Aorta (tissue), 5 donors: ENCODE data around the gene ANKRD27. TPM values are rescaled to one million over a fixed set of nuclear protein-coding genes. Genes with fewer than 3 reads are reported as not detected.
"Not testable (repeated sequence)": the region's sequence is repeated elsewhere in the genome, so short reads cannot be mapped to it uniquely, and the experiment has no call there.

Experiments
- ATAC-seq: fragments of 200-7000 bp; cut with Tn5 transposase; one replicate; pipeline ENCODE4 v1.9.1; 2022; ENCODE audit warnings: moderate library complexity; ENCODE audit not compliant: low FRiP score
- DNase-seq, 2 donors: peaks; one replicate each; pipeline ENCODE4 v3.0.0-alpha.2; 2020
- H3K27ac ChIP-seq, 2 donors: one replicate each; pipeline ENCODE4 v1.5.1; 2013; ENCODE audit warnings: low read length in 2 of 2, mild to moderate bottlenecking in 2 of 2, moderate library complexity in 2 of 2, control low read depth in 1 of 2, inconsistent platforms in 1 of 2, low read depth in 1 of 2
- H3K27me3 ChIP-seq, 2 donors: one replicate each; pipeline ENCODE4 v1.6.1; 2013; ENCODE audit warnings: control low read depth in 1 of 2, low read length in 1 of 2, mild to moderate bottlenecking in 1 of 2, moderate library complexity in 1 of 2; ENCODE audit not compliant: insufficient read depth in 2 of 2, control insufficient read depth in 1 of 2
- H3K36me3 ChIP-seq, 2 donors: one replicate each; pipeline ENCODE4 v1.6.1; 2013; ENCODE audit warnings: control low read depth in 1 of 2, low read length in 1 of 2, mild to moderate bottlenecking in 1 of 2; ENCODE audit not compliant: insufficient read depth in 2 of 2, control insufficient read depth in 1 of 2
- H3K4me1 ChIP-seq, 2 donors: one replicate each; pipeline ENCODE4 v1.6.1; 2013; ENCODE audit warnings: low read length in 2 of 2, control low read depth in 1 of 2, mild to moderate bottlenecking in 1 of 2, moderate library complexity in 1 of 2; ENCODE audit not compliant: insufficient read depth in 2 of 2, control insufficient read depth in 1 of 2
- H3K4me3 ChIP-seq, 2 donors: one replicate each; pipeline ENCODE4 v1.5.1; 2013; ENCODE audit warnings: low read length in 2 of 2, control low read depth in 1 of 2, mild to moderate bottlenecking in 1 of 2
- H3K9me3 ChIP-seq: one replicate; pipeline ENCODE4 v1.6.1; 2013; ENCODE audit warnings: mild to moderate bottlenecking, low read length; ENCODE audit not compliant: control insufficient read depth
- WGBS, 2 donors: extraction: QIAGEN DNeasy Blood & Tissue Kit; methylation state at CpG; one replicate each; pipeline ENCODE4 v1.1.7; 2013; 5-methylcytosine and 5-hydroxymethylcytosine counted together
- intact Hi-C, 2 donors: fragments of 100-400 bp; cut with DNase I; formaldehyde crosslinking; loops; one replicate each; pipeline versions ENCODE4 v1.14.2 to v1.15.0; 2022
- long read RNA-seq, 2 donors: library from polyadenylated mRNA; unstranded; transcript quantifications; one replicate each; pipeline ENCODE4 v2.0.0, GENCODE V29; 2020 to 2021
- polyA plus RNA-seq, 2 donors: library from polyadenylated mRNA; stranded (reverse); fragments of 200-250 nt; gene quantifications; one replicate each; pipeline ENCODE4 v1.2.3, GENCODE V29; 2013
- total RNA-seq, 2 donors: library from RNA; stranded (reverse); fragmentation: NEBNext Ultra II Directional; extraction: Animal tissue kit (Norgen Biotek cat#: 25700); gene quantifications; one replicate each; pipeline ENCODE4 v1.2.1, GENCODE V29; 2021
- donor health status: healthy with polysubstance abuse.
- donor health status: Bipolar disorder and iron deficiency.
- donor health status: DM: no; HTN: no; CAD: no.
- donor health status: DM: no; HTN: no; CAD: no.
- donor health status: DM: yes; HTN: yes; CAD: no.

ANKRD27 gene
- total RNA-seq (10 to 100 TPM; 28.8 to 30.9 TPM), polyA plus RNA-seq (10 to 100 TPM; 11.0 to 13.4 TPM)
- long read RNA-seq, donor 1, full-length matches to known transcripts, result 1 of 35 reads
- long read RNA-seq, donor 1, partial matches to known transcripts, result 25 of 35 reads
- long read RNA-seq, donor 1, other reads (novel, unspliced or antisense), result 9 of 35 reads
- long read RNA-seq, donor 2, full-length matches to known transcripts, result 8 of 24 reads
- long read RNA-seq, donor 2, partial matches to known transcripts, result 5 of 24 reads
- long read RNA-seq, donor 2, other reads (novel, unspliced or antisense), result 11 of 24 reads

GRCh38 chr19:32674931-32675719 is at the start of gene ANKRD27:
TSS of gene ANKRD27 (minus strand) at chr19:32675180. CDS start at chr19:32659015, 16,165 bp downstream.
- DNase-seq, result peak; percentile 99
- Histone ChIP-seq H3K4me1 (no peaks in the 10 kb centered on the region), H3K27me3 (no peaks in the 10 kb centered on the region), H3K27ac (peak within 1 kb of the TSS in 1 of 2 donors; percentile 49), H3K4me3 (peak within 1 kb of the TSS; percentile 66 to 68), H3K36me3 (no peaks in the 10 kb centered on the region), H3K9me3 (no peaks in the 10 kb centered on the region)
- peak; percentile 99 for ATAC-seq
- 1% methylated on average over 60 to 75 of the region's 75 CpGs for WGBS, 2 donors
- intact Hi-C loops, result loop anchor here in 1 of 2 donors (2.0 to 10.0 kb wide), 3 partner anchors 16 to 330 kb away; partner anchors contain the start of genes CEP89, FAAP24, NUDT19 and ZNF507

DNA sequence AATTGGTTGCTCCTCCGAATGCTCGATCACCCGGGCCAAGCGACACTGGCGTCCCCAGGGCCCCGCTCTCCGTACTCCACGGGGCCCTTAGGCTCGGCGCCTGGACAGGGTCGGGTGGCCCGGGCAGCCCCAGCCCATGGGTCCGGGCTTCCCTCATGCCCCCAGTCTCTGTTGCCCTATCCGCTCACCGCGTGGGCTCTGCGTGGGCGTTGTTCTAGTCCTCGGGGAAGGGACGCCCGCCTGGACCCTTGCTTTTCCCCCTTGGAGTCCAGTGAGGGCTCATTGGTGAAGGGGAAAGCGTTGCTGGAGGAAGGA is 45.9 kb upstream of the ANKRD27 start:
- 95 to 96% methylated on average over 22 of the region's 22 CpGs for WGBS, 2 donors
- ATAC-seq (no peak), DNase-seq (no peak)
- Histone ChIP-seq H3K9me3 (no peaks in the 10 kb centered on the region), H3K27ac (no peak overlapping the region), H3K27me3 (no peaks in the 10 kb centered on the region), H3K36me3 (no peaks in the 10 kb centered on the region), H3K4me3 (no peak overlapping the region), H3K4me1 (no peaks in the 10 kb centered on the region)
- intact Hi-C loops, result no loop called here

DNA sequence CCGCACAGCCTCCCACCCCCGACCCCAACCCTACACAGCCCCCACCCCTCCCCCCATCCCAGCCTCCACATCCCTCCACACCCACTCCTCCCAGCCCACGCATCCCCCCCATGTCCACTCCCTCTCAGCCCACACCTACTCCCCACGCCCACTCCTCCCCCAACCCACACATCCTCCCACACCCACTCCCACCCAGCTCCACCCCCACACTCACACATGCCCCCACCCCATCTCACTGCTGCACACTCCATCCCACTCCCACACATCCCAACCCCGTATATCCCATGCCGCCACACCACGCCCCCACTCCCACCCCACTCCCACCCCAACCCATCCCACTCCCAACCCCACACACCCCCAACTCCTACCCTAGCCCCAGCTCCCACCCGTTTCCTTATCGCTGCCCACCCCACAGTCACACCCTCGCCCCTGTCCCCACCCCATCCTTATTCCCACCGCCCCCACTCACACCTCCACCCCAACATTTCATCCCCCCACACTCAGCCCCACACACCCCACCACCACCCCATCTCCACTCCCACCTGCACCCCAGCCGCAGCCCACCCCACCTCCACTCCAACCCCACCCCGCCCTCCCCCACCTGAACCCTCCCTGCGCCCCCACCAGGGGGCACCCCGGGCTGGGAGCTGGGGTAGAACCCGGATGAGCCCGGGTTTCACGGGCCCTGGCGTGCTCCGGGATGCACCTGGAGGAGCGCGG is 45.4 kb upstream of the ANKRD27 start:
- no peaks in the 10 kb centered on the region for H3K4me1 ChIP-seq
- intact Hi-C loops, result no loop called here
- H3K4me3 ChIP-seq, result no peak overlapping the region
- DNase-seq (no peak), ATAC-seq (no peak)
- H3K27me3 ChIP-seq, result no peaks in the 10 kb centered on the region
- H3K27ac ChIP-seq, result no peak overlapping the region
- 95 to 97% methylated on average over 18 to 22 of the region's 22 CpGs for WGBS, 2 donors
- H3K9me3 ChIP-seq, result no peaks in the 10 kb centered on the region
- no peaks in the 10 kb centered on the region for H3K36me3 ChIP-seq

- no peaks in the 10 kb centered on the region for H3K9me3 ChIP-seq
- peaks cover 0 to 3% of the 10 kb centered on the region in 2 donors for H3K36me3 ChIP-seq
- no peak within 1 kb of the TSS for H3K27ac ChIP-seq
- intact Hi-C loops, result no loop called here
- DNase-seq (no peak), ATAC-seq (no peak)
- H3K27me3 ChIP-seq, result no peaks in the 10 kb centered on the region
- no peaks in the 10 kb centered on the region for H3K4me1 ChIP-seq
- 88 to 92% methylated on average over 43 to 44 of the region's 44 CpGs for WGBS, 2 donors
- H3K4me3 ChIP-seq, result no peak within 1 kb of the TSS
Measured at GRCh38 chr19:32719611-32720059, 44.7 kb upstream of the ANKRD27 start, which contains the start of gene TDRD12. TSS of gene TDRD12 (plus strand) at chr19:32719767. CDS start at chr19:32720073, 306 bp downstream.

DNA sequence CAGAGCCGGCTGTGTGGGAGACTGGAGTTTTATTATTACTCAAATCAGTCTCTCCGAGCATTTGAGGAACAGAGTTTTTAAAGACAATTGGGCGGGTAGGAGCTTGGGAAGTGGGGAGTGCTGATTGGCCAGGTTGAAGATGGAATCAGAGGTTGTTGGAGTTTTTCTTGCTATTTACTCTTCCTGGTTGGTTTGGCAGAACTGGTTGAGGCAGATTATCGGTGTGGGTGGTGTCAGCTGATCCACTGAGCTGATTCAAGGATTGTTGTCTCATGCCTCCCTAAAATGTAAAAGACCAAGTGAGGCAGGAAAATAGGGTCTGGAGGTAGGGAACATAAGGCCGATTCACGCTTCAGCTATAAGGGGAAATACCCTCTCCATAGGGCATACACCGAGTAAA is 43.3 kb upstream of the ANKRD27 start:
- Histone ChIP-seq H3K4me3 (no peak overlapping the region), H3K36me3 (peaks cover 2 to 3% of the 10 kb centered on the region in 2 donors), H3K27ac (no peak overlapping the region), H3K27me3 (no peaks in the 10 kb centered on the region), H3K9me3 (no peaks in the 10 kb centered on the region), H3K4me1 (no peaks in the 10 kb centered on the region)
- intact Hi-C loops, result no loop called here
- no peak for DNase-seq
- ATAC-seq, result no peak
- WGBS, 2 donors, result 83 to 89% methylated on average over 7 of the region's 7 CpGs

- H3K4me3 ChIP-seq, result no peak overlapping the region
- H3K4me1 ChIP-seq, result no peaks in the 10 kb centered on the region
- H3K9me3 ChIP-seq, result no peaks in the 10 kb centered on the region
- DNase-seq (no peak), ATAC-seq (no peak)
- H3K36me3 ChIP-seq, result peaks cover 2 to 3% of the 10 kb centered on the region in 2 donors
- H3K27me3 ChIP-seq, result no peaks in the 10 kb centered on the region
- 45 to 50% methylated on average over 5 of the region's 5 CpGs for WGBS, 2 donors
- intact Hi-C loops, result no loop called here
- no peak overlapping the region for H3K27ac ChIP-seq
Measured at GRCh38 chr19:32717496-32717895, 42.5 kb upstream of the ANKRD27 start.

- DNase-seq, intact Hi-C loops, H3K36me3 ChIP-seq, H3K9me3 ChIP-seq, H3K4me1 ChIP-seq, H3K4me3 ChIP-seq, H3K27ac ChIP-seq, ATAC-seq, H3K27me3 ChIP-seq: not testable (repeated sequence)
- WGBS, 2 donors, result 97 to 99% methylated on average over 7 of the region's 7 CpGs
Measured at GRCh38 chr19:32716203-32716602, 41.2 kb upstream of the ANKRD27 start.

DNA sequence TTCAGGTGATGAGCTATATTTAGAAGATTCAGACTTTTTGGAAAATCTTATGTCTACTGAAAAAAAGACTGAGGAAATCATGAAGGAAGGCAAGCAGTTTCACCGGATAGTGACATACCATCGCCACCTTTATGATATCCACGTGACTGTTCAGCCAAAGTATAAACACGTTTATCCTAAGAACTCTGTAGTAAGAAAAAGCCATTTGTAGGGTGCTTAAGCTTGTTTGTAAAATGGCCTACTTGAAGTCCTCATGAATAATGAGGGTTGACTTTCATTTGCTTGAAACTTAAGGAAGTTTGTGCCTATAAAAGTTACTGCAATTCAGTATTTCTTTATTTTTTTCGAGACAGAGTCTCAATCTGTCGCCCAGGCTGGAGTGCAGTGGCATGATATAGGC is 36.8 kb upstream of the ANKRD27 start:
- ATAC-seq, result no peak
- no peak for DNase-seq
- no peaks in the 10 kb centered on the region for H3K27me3 ChIP-seq
- H3K36me3 ChIP-seq, result peaks cover 2 to 3% of the 10 kb centered on the region in 2 donors
- intact Hi-C loops, result no loop called here
- no peak overlapping the region for H3K4me3 ChIP-seq
- 92 to 93% methylated on average over 6 of the region's 6 CpGs for WGBS, 2 donors
- H3K4me1 ChIP-seq, result no peaks in the 10 kb centered on the region
- H3K9me3 ChIP-seq, result no peaks in the 10 kb centered on the region
- H3K27ac ChIP-seq, result no peak overlapping the region
